PFSK-1 (cell line): Measurements from ENCODE around the gene SRPK3.

Experiments
- FOXP2 ChIP-seq: optimal IDR thresholded peaks from 2 replicates; pipeline ENCODE3; 2011; ENCODE audit warnings: borderline replicate concordance, control low read depth, inconsistent platforms; ENCODE audit not compliant: insufficient read depth; ENCODE audit errors: extremely low read length, extremely low read depth
- POLR2AphosphoS5 ChIP-seq: IDR thresholded peaks from 2 replicates; pipeline ENCODE4 v1.6.1; 2012; ENCODE audit warnings: low read depth, mild to moderate bottlenecking, control low read depth, low read length, moderate library complexity
- SIN3A ChIP-seq: IDR thresholded peaks from 2 replicates; pipeline ENCODE4 v1.6.1; 2012; ENCODE audit warnings: mild to moderate bottlenecking, low read length, moderate library complexity, borderline replicate concordance; ENCODE audit not compliant: insufficient read depth
- TAF1 ChIP-seq: IDR thresholded peaks from 2 replicates; pipeline ENCODE4 v1.6.1; 2012; ENCODE audit warnings: low read length, control low read depth, borderline replicate concordance; ENCODE audit not compliant: insufficient read depth

- TF ChIP-seq POLR2AphosphoS5 (no peak), FOXP2 (no peak), TAF1 (no peak), SIN3A (no peak)
These were observed 47.1 kb upstream of the SRPK3 start for GRCh38 chrX:153733651-153734240.
